Measurements from ENCODE around the gene OSM.

GRCh38 chr22:30243661-30244060 is 23.0 kb downstream of the OSM start:
- TF ChIP-seq CTCF (IDR thresholded peaks at IDR 0.05) (no peak), POLR2AphosphoS5 (IDR thresholded peaks at IDR 0.05) (no peak), POLR2A (IDR thresholded peaks at IDR 0.05) (no peak), EP300 (IDR thresholded peaks at IDR 0.05) (no peak)

All from sigmoid colon (tissue), 4 donors.